Kasumi-1 (cell line): Measurements from ENCODE around the gene RAB23.

Source experiments
- DNase-seq, 2 experiments: peaks; one replicate each; lab custom pipeline; 2025; lab: John Stamatoyannopoulos, UW

Gene RAB23

GRCh38 chr6:57180596-57180995, 41.5 kb downstream of the RAB23 start:
- no peak for DNase-seq

- no peak for DNase-seq
Measured at GRCh38 chr6:57177545-57178265, 44.4 kb downstream of the RAB23 start.

- DNase-seq, result no peak
Measured at GRCh38 chr6:57174511-57174907, 47.6 kb downstream of the RAB23 start.

- peak in 1 of 2 experiments; percentile 38 for DNase-seq
Measured at GRCh38 chr6:57173886-57174510, 48.1 kb downstream of the RAB23 start.

- DNase-seq, result peak; percentile 20 to 65
Measured at GRCh38 chr6:57173056-57173885, 48.8 kb downstream of the RAB23 start.

- DNase-seq, result peak; percentile 91 to 96
Measured at GRCh38 chr6:57172136-57173055, 49.7 kb downstream of the RAB23 start, which contains the start of gene BAG2. Gene BAG2, plus strand, starts transcription at chr6:57172326. Its CDS starts 372 bp downstream, at chr6:57172698.

GRCh38 chr6:57165080-57165479, 57.0 kb downstream of the RAB23 start:
- no peak for DNase-seq

GRCh38 chr6:57163956-57164355, 58.2 kb downstream of the RAB23 start:
- DNase-seq, result peak; percentile 64 to 77

- DNase-seq, result no peak
Measured at GRCh38 chr6:57162516-57162915, 59.6 kb downstream of the RAB23 start.

- no peak for DNase-seq
Measured at GRCh38 chr6:57162028-57162427, 60.1 kb downstream of the RAB23 start.

GRCh38 chr6:57159127-57159526, 63.0 kb downstream of the RAB23 start:
- DNase-seq, result no peak

GRCh38 chr6:57158658-57159057, 63.4 kb downstream of the RAB23 start:
- no peak for DNase-seq

GRCh38 chr6:57147955-57148858, 73.9 kb downstream of the RAB23 start:
- no peak for DNase-seq

GRCh38 chr6:57147401-57147800, 74.7 kb downstream of the RAB23 start:
- no peak for DNase-seq

- no peak for DNase-seq
Measured at GRCh38 chr6:57143690-57144089, 78.4 kb downstream of the RAB23 start.

GRCh38 chr6:57142178-57142525, 80.0 kb downstream of the RAB23 start:
- no peak for DNase-seq

GRCh38 chr6:57141451-57142177, 80.5 kb downstream of the RAB23 start:
- no peak for DNase-seq

- no peak for DNase-seq
Measured at GRCh38 chr6:57138026-57138425, 84.1 kb downstream of the RAB23 start.

- DNase-seq, result no peak
Measured at GRCh38 chr6:57137350-57137749, 84.8 kb downstream of the RAB23 start.
